Small intestine (tissue), 16 donors: ENCODE results near the gene TSPO2. TPM values are rescaled to one million over a fixed set of nuclear protein-coding genes. Genes with fewer than 3 reads are reported as not detected.

Source experiments
- DNase-seq, 2 donors: peaks; one replicate each; pipeline versions ENCODE4 v3.0.0 to v3.0.0-alpha.2; 2013
- FAIRE-seq: peaks from 2 replicates; lab custom pipeline; 2012; peaks lifted over from hg19 to GRCh38; lab: Jason Lieb, UNC
- H3K27ac ChIP-seq, 3 donors: one replicate each; pipeline ENCODE4 v1.5.1; 2013; ENCODE audit warnings: low read length in 2 of 3, mild to moderate bottlenecking in 2 of 3, control low read depth in 1 of 3, inconsistent platforms in 1 of 3, low read depth in 1 of 3, moderate library complexity in 1 of 3
- H3K27me3 ChIP-seq, 3 donors: one replicate each; pipeline ENCODE4 v1.6.1; 2013; ENCODE audit warnings: low read length in 3 of 3, inconsistent platforms in 1 of 3; ENCODE audit not compliant: control insufficient read depth in 3 of 3, insufficient read depth in 3 of 3
- H3K36me3 ChIP-seq, 3 donors: one replicate each; pipeline ENCODE4 v1.6.1; 2013; ENCODE audit warnings: low read length in 3 of 3, inconsistent platforms in 1 of 3, low read depth in 1 of 3, mild to moderate bottlenecking in 1 of 3, moderate library complexity in 1 of 3; ENCODE audit not compliant: control insufficient read depth in 3 of 3, insufficient read depth in 2 of 3
- H3K4me1 ChIP-seq, 3 donors: one replicate each; pipeline ENCODE4 v1.6.1; 2013; ENCODE audit warnings: low read length in 2 of 3, inconsistent platforms in 1 of 3, low read depth in 1 of 3, mild to moderate bottlenecking in 1 of 3, moderate library complexity in 1 of 3; ENCODE audit not compliant: control insufficient read depth in 3 of 3, insufficient read depth in 2 of 3
- H3K4me3 ChIP-seq, 3 donors: one replicate each; pipeline ENCODE4 v1.5.1; 2013; ENCODE audit warnings: low read length in 3 of 3, control low read depth in 1 of 3, inconsistent platforms in 1 of 3, low read depth in 1 of 3, mild to moderate bottlenecking in 1 of 3, moderate library complexity in 1 of 3
- H3K9me3 ChIP-seq, 2 donors: one replicate each; pipeline ENCODE4 v1.6.1; 2013; ENCODE audit warnings: low read depth in 1 of 2, low read length in 1 of 2; ENCODE audit not compliant: control insufficient read depth in 2 of 2, insufficient read depth in 1 of 2
- WGBS, 3 donors: extraction: QIAGEN DNeasy Blood & Tissue Kit; methylation state at CpG; one replicate each; pipeline ENCODE4 v1.1.7; 2013; 5-methylcytosine and 5-hydroxymethylcytosine counted together
- long read RNA-seq, 10 donors: transcript quantifications; one replicate each; lab custom pipeline, GENCODE V29; 2026
- polyA plus RNA-seq, 4 donors: library from polyadenylated mRNA; stranded (reverse) in 3 of 4; unstranded in 1 of 4; fragments of 200-250 nt in 3 of 4; fragments of 120-200 nt in 1 of 4; gene quantifications; one replicate each; pipeline versions ENCODE4 v1.2.1 to v1.2.3, GENCODE V29; 2013
- donor health status: healthy with polysubstance abuse.
- donor health status: control.
- donor health status: control.
- donor health status: Bipolar disorder and iron deficiency.
- donor health status: healthy.

TSPO2 gene
- 1 to 10 TPM in 3 of 4 donors, not detected in 1; 1.1 to 2.1 (median 1.9) TPM for polyA plus RNA-seq
- long read RNA-seq, donor 1, result 0 reads
- long read RNA-seq, donor 2, result 0 reads
- long read RNA-seq, donor 3, result 0 reads
- long read RNA-seq, donor 4, result 0 reads
- long read RNA-seq, donor 5, result 0 reads
- long read RNA-seq, donor 6, result 0 reads
- long read RNA-seq, donor 7, result 0 reads
- long read RNA-seq, donor 8, result 0 reads
- long read RNA-seq, donor 9, result 0 reads
- long read RNA-seq, donor 10, result 0 reads

DNA sequence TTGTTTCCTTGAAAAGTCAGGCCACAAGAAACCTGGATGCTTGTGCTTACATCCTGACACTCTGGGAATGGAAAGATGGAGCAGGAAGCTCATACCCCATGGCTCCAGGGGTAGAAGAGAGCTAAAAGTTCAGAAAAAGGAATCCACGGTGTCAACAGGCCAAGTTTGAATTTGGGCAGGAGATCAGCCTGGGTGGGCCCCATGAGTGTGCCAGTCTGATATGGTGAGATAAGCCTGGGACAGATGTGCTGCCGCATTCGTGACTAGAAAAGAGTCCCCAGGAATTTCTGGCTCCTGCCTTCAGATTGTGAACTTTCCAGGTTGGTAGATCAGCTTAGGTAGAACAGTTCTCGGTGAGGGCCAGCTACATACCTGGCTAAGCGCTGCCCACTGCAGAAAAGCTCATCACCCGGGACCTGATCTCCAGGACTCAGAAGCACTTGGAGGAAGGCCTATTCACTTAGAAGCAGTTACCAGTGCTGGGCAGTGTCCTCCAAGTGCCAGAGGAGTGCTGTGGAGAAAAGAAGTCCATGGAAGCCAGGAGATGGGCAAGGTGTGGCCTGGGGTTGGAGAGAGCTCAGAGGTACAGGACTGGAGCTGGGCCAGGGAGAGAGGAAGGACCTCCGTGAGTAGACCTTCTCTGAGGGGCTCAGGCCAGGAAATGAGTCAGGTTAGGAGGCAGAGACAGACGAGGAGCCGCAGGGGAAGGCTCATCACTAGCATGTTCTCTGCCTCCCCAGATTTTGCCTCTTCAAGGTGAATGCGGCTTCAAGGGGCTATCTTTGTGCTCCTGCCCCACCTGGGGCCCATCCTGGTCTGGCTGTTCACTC lies at the start of gene TSPO2:
TSPO2 (plus strand) TSS at position 242 of the 830 bp plus-strand sequence; CDS start at position 761, 519 bp downstream.
- peaks cover 0 to 62% (median 3%) of the 10 kb centered on the region in 3 donors for H3K4me1 ChIP-seq
- no peaks in the 10 kb centered on the region for H3K9me3 ChIP-seq
- H3K27me3 ChIP-seq, result no peaks in the 10 kb centered on the region
- 85 to 88% (median 86%) methylated on average over 10 of the region's 10 CpGs for WGBS, 3 donors
- H3K36me3 ChIP-seq, result peaks cover 0 to 12% (median 0%) of the 10 kb centered on the region in 3 donors
- no peak within 1 kb of the TSS for H3K4me3 ChIP-seq
- H3K27ac ChIP-seq, result peak within 1 kb of the TSS in 2 of 3 donors; percentile 94 to 99
- DNase-seq (no peak), FAIRE-seq (no peak)

DNA sequence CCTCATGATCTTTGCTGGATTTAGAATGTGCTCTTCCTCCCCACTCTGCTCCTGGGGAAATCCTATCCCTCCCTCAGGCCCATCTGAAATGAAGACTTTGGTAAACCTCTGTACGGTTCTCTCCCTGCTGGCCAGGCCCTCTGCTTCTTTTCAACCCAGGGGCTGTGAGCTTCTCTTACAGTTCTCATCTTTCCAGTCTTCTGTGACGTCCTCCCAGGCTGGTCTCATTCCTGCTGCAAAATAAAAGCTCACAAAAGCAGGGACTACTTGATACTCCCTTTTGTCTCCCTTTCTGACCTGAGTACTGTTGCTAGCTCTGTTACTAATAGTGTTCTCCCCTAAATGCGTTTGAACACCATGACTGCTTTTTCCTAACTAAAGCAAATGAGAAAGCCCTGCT lies 49.5 kb upstream of the TSPO2 start:
- FAIRE-seq (no peak), DNase-seq (no peak)
- Histone ChIP-seq H3K27ac (no peak overlapping the region), H3K27me3 (no peaks in the 10 kb centered on the region), H3K4me1 (peaks cover 0 to 19% (median 0%) of the 10 kb centered on the region in 3 donors), H3K36me3 (no peaks in the 10 kb centered on the region), H3K4me3 (no peak overlapping the region), H3K9me3 (no peaks in the 10 kb centered on the region)
- 78 to 87% (median 78%) methylated on average over 3 of the region's 3 CpGs for WGBS, 3 donors

GRCh38 chr6:40996591-40997233 lies 45.6 kb upstream of the TSPO2 start:
- peaks cover 0 to 20% (median 0%) of the 10 kb centered on the region in 3 donors for H3K4me1 ChIP-seq
- no peak for FAIRE-seq
- H3K27me3 ChIP-seq, result no peaks in the 10 kb centered on the region
- H3K36me3 ChIP-seq, result no peaks in the 10 kb centered on the region
- H3K27ac ChIP-seq, result peak overlapping the region in 2 of 3 donors; percentile 30 to 75
- no peaks in the 10 kb centered on the region for H3K9me3 ChIP-seq
- no peak overlapping the region for H3K4me3 ChIP-seq
- 25 to 51% (median 45%) methylated on average over 6 of the region's 6 CpGs for WGBS, 3 donors
- DNase-seq, result peak; percentile 21 to 56

GRCh38 chr6:40997234-40997957 lies 44.9 kb upstream of the TSPO2 start:
- no peak overlapping the region for H3K4me3 ChIP-seq
- peak; percentile 43 to 73 for DNase-seq
- H3K36me3 ChIP-seq, result no peaks in the 10 kb centered on the region
- no peaks in the 10 kb centered on the region for H3K9me3 ChIP-seq
- no peaks in the 10 kb centered on the region for H3K27me3 ChIP-seq
- no peak for FAIRE-seq
- peak overlapping the region in 2 of 3 donors; percentile 30 to 75 for H3K27ac ChIP-seq
- WGBS, 3 donors, result 9 to 40% (median 24%) methylated on average over 4 of the region's 4 CpGs
- peaks cover 0 to 20% (median 0%) of the 10 kb centered on the region in 3 donors for H3K4me1 ChIP-seq

- no peaks in the 10 kb centered on the region for H3K27me3 ChIP-seq
- no peak overlapping the region for H3K27ac ChIP-seq
- peaks cover 0 to 20% (median 0%) of the 10 kb centered on the region in 3 donors for H3K4me1 ChIP-seq
- no peak overlapping the region for H3K4me3 ChIP-seq
- 80 to 87% (median 85%) methylated on average over 4 of the region's 4 CpGs for WGBS, 3 donors
- H3K36me3 ChIP-seq, result no peaks in the 10 kb centered on the region
- FAIRE-seq, result no peak
- H3K9me3 ChIP-seq, result no peaks in the 10 kb centered on the region
- no peak for DNase-seq
Observed at GRCh38 chr6:40998661-40999060, 43.6 kb upstream of the TSPO2 start.

- Histone ChIP-seq H3K27me3 (no peaks in the 10 kb centered on the region), H3K4me3 (no peak overlapping the region), H3K36me3 (no peaks in the 10 kb centered on the region), H3K4me1 (peaks cover 0 to 20% (median 0%) of the 10 kb centered on the region in 3 donors), H3K27ac (no peak overlapping the region), H3K9me3 (no peaks in the 10 kb centered on the region)
- 23 to 33% (median 23%) methylated on average over 3 of the region's 3 CpGs for WGBS, 3 donors
- peak; percentile 21 to 43 for DNase-seq
- FAIRE-seq, result no peak
Observed at GRCh38 chr6:40999569-40999968, 42.7 kb upstream of the TSPO2 start.

DNA sequence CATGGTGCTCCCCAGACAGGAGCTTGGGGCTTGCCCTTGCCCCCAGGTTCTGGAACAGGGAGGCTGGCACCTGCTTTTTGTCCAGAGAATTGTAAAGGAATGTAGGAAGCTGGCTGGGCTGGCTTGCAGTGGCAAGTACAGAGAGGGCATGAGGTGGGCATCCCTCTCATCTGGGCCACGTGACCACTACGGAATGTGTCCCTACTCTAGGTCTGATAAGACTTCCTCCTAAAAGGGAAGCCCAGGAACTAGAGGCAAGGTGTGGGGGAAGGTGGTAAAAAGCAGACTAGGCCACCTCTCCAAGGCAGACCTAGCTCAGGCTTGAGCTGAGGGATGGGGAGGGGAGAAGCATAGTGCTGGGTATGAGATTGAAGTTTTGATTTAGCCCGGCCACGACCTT lies 42.0 kb upstream of the TSPO2 start:
- Histone ChIP-seq H3K27ac (no peak overlapping the region), H3K27me3 (no peaks in the 10 kb centered on the region), H3K9me3 (no peaks in the 10 kb centered on the region), H3K4me3 (no peak overlapping the region), H3K4me1 (peaks cover 0 to 20% (median 0%) of the 10 kb centered on the region in 3 donors), H3K36me3 (no peaks in the 10 kb centered on the region)
- DNase-seq (no peak), FAIRE-seq (no peak)
- WGBS, 3 donors, result 84 to 91% (median 86%) methylated on average over 4 of the region's 4 CpGs

DNA sequence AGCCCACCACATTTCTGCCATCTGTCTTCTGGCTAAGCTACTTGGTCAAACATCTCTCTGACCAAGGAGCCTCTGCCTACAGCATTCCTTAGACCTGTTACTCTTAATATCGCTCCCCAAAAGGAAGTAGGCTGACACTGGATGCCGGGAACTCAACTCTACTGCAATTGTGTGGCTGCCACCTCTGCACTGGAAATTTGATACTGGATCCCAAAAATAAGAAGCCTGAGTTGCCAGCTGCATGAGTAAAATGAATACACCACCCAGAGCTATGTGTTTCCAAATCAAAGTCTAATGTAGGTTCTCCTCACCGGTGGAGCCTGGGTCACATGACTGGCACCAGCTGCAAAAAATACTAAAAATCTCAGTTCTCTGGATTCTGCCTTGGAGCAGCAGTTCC lies 40.1 kb upstream of the TSPO2 start:
- WGBS, 3 donors, result 72 to 75% (median 73%) methylated on average over 3 of the region's 3 CpGs

More for the DNA sequence above, 40.1 kb upstream of the TSPO2 start:
- H3K27me3 ChIP-seq, result no peaks in the 10 kb centered on the region
- H3K4me3 ChIP-seq, result no peak overlapping the region
- no peaks in the 10 kb centered on the region for H3K9me3 ChIP-seq
- H3K36me3 ChIP-seq, result no peaks in the 10 kb centered on the region
- no peak overlapping the region for H3K27ac ChIP-seq
- DNase-seq, result no peak
- peaks cover 0 to 8% (median 0%) of the 10 kb centered on the region in 3 donors for H3K4me1 ChIP-seq
- FAIRE-seq, result no peak
